Smooth muscle cell (in vitro differentiated cells): Measurements from ENCODE around the gene SEPTIN10. TPM values are rescaled to one million over a fixed set of nuclear protein-coding genes. Genes with fewer than 3 reads are reported as not detected.

ENCODE experiments used
- DNase-seq: peaks from one replicate; lab custom pipeline; 2025; ENCODE audit not compliant: unreplicated experiment; lab: John Stamatoyannopoulos, UW
- H2AFZ ChIP-seq: fragments of 200-600 bp; sonication (generic); 2 replicates; pipeline ENCODE4 v1.6.0; 2016; ENCODE audit warnings: antibody characterized with exemption, low read depth, mild to moderate bottlenecking
- H3F3A ChIP-seq: fragments of 200-600 bp; sonication (generic); 2 replicates; pipeline ENCODE4 v1.6.0; 2017; ENCODE audit warnings: antibody characterized with exemption, low read depth
- H3K27ac ChIP-seq: fragments of 200-600 bp; sonication (generic); 2 replicates; pipeline ENCODE4 v1.5.1; 2016; ENCODE audit warnings: low read depth, mild to moderate bottlenecking
- H3K27me3 ChIP-seq: fragments of 200-600 bp; sonication (generic); 2 replicates; pipeline ENCODE4 v1.6.1; 2016; ENCODE audit warnings: low read depth, mild to moderate bottlenecking
- H3K36me3 ChIP-seq: fragments of 200-600 bp; sonication (generic); 2 replicates; pipeline ENCODE4 v1.5.1; 2016; ENCODE audit warnings: low read depth
- H3K4me1 ChIP-seq: fragments of 200-600 bp; sonication (generic); 2 replicates; pipeline ENCODE4 v1.5.1; 2016; ENCODE audit warnings: low read depth
- H3K4me2 ChIP-seq: fragments of 200-600 bp; sonication (generic); 2 replicates; pipeline ENCODE4 v1.6.0; 2016; ENCODE audit warnings: mild to moderate bottlenecking
- H3K4me3 ChIP-seq: fragments of 200-600 bp; sonication (generic); 2 replicates; pipeline ENCODE4 v1.5.1; 2016; ENCODE audit warnings: mild to moderate bottlenecking
- H3K79me2 ChIP-seq: fragments of 200-600 bp; sonication (generic); 2 replicates; pipeline ENCODE4 v1.6.0; 2016; ENCODE audit warnings: low read depth, mild to moderate bottlenecking
- H3K9ac ChIP-seq: fragments of 200-600 bp; sonication (generic); 2 replicates; pipeline ENCODE4 v1.6.0; 2016; ENCODE audit warnings: low read depth
- H3K9me3 ChIP-seq: fragments of 200-600 bp; sonication (generic); replicated peaks from 2 replicates; pipeline ENCODE4 v1.5.1; 2016; ENCODE audit warnings: low read depth
- H4K20me1 ChIP-seq: fragments of 200-600 bp; sonication (generic); 2 replicates; pipeline ENCODE4 v1.6.0; 2016; ENCODE audit warnings: low read depth
- WGBS: methylation state at CpG from one replicate; pipeline ENCODE4 v1.1.7; 2016; ENCODE audit warnings: low lambda C conversion rate; 5-methylcytosine and 5-hydroxymethylcytosine counted together
- polyA plus RNA-seq: library from polyadenylated mRNA; unstranded; fragments of >200 nt; fragmentation: Nextera tagmentation; extraction: Ambion mirVana; gene quantifications from 2 replicates; pipeline ENCODE4 v1.2.1, GENCODE V29; 2016
- total RNA-seq: library from RNA; depleted of rRNA; stranded (reverse); fragments of >200 nt; gene quantifications from 2 replicates; pipeline ENCODE4 v1.2.3, GENCODE V29; 2014
- TF ChIP-seq, protein P1 (sequence below): fragments of 200-600 bp; sonication (generic); IDR thresholded peaks from 2 replicates; pipeline ENCODE4 v1.5.1; 2017; ENCODE audit warnings: borderline replicate concordance, mild to moderate bottlenecking, antibody characterized with exemption; ENCODE audit not compliant: insufficient read depth, poor library complexity, severe bottlenecking

SEPTIN10 gene
- total and polyA plus RNA-seq, 2 experiments from 2014 or later: 39.2 to 92.1 TPM

DNA sequence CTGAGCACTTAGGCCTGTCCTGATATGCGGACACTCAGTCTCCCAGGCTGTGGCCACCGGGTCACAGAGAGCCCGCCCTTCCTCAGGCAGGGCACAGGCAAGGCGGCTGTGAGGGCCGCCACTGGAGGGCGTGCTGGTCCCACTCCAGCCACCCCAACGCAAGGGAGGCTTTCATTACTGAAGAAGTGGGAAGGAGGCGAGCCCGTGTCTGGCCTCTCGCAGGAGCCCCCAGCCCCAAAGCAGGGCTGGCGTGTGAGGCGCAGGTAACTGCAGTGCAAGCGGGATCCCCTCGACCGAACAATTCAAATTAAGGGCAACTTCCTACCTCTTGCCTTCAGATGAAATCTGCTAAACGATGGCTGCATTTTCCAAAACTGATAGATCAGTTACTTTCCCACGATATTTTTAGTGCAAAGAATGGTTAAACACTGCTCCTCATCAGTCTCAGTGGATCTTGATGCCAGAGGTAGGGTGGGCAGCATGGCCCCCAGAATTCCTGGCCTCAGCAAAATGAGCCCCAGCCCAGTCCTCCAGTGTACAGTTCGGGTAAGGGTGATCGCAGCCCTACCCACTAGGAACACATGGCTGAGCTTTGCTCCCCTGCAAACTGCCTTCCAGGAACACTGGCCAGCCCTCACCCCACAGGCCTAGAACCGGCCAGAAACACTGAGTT lies 97.2 kb downstream of the SEPTIN10 start:
- Histone ChIP-seq H3K27ac (no peak overlapping the region), H3F3A (peaks cover 7% of the 10 kb centered on the region), H3K36me3 (no peaks in the 10 kb centered on the region), H3K4me2 (no peak overlapping the region), H3K9ac (no peak overlapping the region), H3K9me3 (no peaks in the 10 kb centered on the region), H3K4me1 (no peaks in the 10 kb centered on the region), H3K27me3 (no peaks in the 10 kb centered on the region), H3K79me2 (no peaks in the 10 kb centered on the region), H3K4me3 (no peak overlapping the region), H4K20me1 (no peaks in the 10 kb centered on the region), H2AFZ (no peak overlapping the region)
- DNase-seq: peak; percentile 17
- TF ChIP-seq, protein P1, sequence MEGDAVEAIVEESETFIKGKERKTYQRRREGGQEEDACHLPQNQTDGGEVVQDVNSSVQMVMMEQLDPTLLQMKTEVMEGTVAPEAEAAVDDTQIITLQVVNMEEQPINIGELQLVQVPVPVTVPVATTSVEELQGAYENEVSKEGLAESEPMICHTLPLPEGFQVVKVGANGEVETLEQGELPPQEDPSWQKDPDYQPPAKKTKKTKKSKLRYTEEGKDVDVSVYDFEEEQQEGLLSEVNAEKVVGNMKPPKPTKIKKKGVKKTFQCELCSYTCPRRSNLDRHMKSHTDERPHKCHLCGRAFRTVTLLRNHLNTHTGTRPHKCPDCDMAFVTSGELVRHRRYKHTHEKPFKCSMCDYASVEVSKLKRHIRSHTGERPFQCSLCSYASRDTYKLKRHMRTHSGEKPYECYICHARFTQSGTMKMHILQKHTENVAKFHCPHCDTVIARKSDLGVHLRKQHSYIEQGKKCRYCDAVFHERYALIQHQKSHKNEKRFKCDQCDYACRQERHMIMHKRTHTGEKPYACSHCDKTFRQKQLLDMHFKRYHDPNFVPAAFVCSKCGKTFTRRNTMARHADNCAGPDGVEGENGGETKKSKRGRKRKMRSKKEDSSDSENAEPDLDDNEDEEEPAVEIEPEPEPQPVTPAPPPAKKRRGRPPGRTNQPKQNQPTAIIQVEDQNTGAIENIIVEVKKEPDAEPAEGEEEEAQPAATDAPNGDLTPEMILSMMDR: peak; percentile 78
- whole genome bisulfite sequencing: 31% methylated on average over 20 of the region's 20 CpGs

DNA sequence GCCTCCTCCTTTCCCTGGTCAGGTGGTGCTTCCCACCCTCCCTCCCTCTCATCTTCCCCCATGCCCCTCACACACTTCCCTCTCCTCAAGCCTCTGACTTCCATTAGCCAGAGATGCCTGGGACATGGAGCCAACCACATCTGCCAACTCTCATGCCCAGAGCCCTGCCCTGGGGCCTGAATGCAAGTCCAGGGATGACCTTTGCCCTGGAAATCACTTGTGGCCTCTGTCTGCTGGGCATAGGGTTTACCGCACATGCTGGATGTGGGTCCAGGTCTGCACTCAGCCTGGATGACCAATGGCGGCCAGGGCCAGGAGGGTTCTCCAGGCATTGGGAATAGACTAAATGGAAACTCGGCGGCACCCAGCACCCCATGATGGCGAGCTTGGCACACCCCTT lies 98.9 kb downstream of the SEPTIN10 start:
- H4K20me1 ChIP-seq: no peaks in the 10 kb centered on the region
- no peaks in the 10 kb centered on the region for H3K36me3 ChIP-seq
- H3K9ac ChIP-seq: peak overlapping the region; percentile 17
- TF ChIP-seq, protein P1: no peak
- H3F3A ChIP-seq: peaks cover 7% of the 10 kb centered on the region
- peak overlapping the region; percentile 72 for H3K4me2 ChIP-seq
- H3K79me2 ChIP-seq: no peaks in the 10 kb centered on the region
- no peak for DNase-seq
- H3K27ac ChIP-seq: peak overlapping the region; percentile 75
- no peak overlapping the region for H3K4me3 ChIP-seq
- H3K9me3 ChIP-seq: no peaks in the 10 kb centered on the region
- H3K4me1 ChIP-seq: no peaks in the 10 kb centered on the region
- H3K27me3 ChIP-seq: no peaks in the 10 kb centered on the region
- 94% methylated on average over 5 of the region's 5 CpGs for WGBS
- H2AFZ ChIP-seq: no peak overlapping the region

DNA sequence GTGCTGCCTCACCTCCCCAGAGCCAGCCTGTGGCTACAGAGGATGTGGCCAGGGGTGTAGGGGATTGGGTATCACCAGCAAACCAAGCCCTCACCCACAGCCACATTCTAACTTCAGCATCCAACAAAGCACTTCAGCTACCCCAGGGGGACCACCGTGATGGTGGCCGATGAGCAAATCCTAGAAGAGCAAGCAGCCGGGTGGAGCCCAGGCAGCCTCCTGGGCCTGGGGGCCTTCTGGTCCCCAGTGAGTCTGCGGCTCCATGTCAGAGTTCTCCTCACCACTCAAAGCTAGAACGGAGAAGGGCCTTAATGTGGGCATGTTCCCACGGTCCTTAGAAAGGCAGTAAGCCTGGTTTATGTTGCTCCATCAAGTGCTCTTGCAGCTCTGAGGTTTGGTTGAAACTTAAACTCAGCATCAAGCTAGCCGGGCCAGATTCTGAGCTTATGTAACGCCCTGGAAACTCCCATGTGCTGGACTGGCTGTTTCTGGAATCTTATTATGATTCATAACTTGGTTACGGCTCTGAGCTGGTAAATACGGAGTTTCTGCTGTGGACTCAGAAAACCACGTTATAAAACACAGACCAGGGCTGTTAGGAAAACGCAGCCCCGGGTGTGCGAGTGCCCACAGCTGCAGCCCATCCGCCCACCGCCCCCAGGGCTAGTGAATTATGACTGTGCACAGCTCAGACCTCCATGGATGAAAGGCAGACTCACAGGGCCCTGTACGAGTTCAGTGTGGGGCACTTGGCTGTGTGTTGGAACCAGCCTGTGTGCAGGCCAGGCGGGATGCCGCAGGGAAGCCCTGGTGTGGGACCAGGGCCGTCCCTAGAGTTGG lies 99.8 kb downstream of the SEPTIN10 start:
- Histone ChIP-seq H3K36me3 (no peaks in the 10 kb centered on the region), H3K4me2 (peak overlapping the region; percentile 72), H3K9me3 (no peaks in the 10 kb centered on the region), H2AFZ (no peak overlapping the region), H3K9ac (peak overlapping the region; percentile 17), H3K4me3 (no peak overlapping the region), H3K27ac (peak overlapping the region; percentile 75), H3F3A (peaks cover 7% of the 10 kb centered on the region), H3K79me2 (no peaks in the 10 kb centered on the region), H4K20me1 (no peaks in the 10 kb centered on the region), H3K4me1 (no peaks in the 10 kb centered on the region), H3K27me3 (no peaks in the 10 kb centered on the region)
- WGBS: 39% methylated on average over 20 of the region's 20 CpGs
- peak; percentile 49 for DNase-seq
- TF ChIP-seq, protein P1: no peak
